22Rv1 (cell line): ENCODE measurements around the gene API5.

Source experiments
- H3K27ac ChIP-seq: fragments of 450-650 bp; 2 replicates; pipeline ENCODE4 v1.5.1; 2017
- CTCF ChIP-seq: fragments of 450-650 bp; IDR thresholded peaks from 2 replicates; pipeline ENCODE4 v1.5.1; 2017; ENCODE audit warnings: mild to moderate bottlenecking
- ZFX ChIP-seq: fragments of 450-650 bp; IDR thresholded peaks from 2 replicates; pipeline ENCODE4 v1.6.1; 2017; ENCODE audit warnings: antibody characterized with exemption, borderline replicate concordance

The API5 gene

GRCh38 chr11:43328482-43328881, 16.7 kb downstream of the API5 start:
- TF ChIP-seq ZFX = no peak
- no peak for TF ChIP-seq CTCF
- no peak overlapping the region for H3K27ac ChIP-seq

GRCh38 chr11:43341159-43341558, 29.4 kb downstream of the API5 start:
- H3K27ac ChIP-seq = no peak overlapping the region
- TF ChIP-seq ZFX (no peak), CTCF (no peak)

- H3K27ac ChIP-seq = peak overlapping the region; percentile 56
These were observed 39.6 kb downstream of the API5 start for GRCh38 chr11:43351426-43351825.

DNA sequence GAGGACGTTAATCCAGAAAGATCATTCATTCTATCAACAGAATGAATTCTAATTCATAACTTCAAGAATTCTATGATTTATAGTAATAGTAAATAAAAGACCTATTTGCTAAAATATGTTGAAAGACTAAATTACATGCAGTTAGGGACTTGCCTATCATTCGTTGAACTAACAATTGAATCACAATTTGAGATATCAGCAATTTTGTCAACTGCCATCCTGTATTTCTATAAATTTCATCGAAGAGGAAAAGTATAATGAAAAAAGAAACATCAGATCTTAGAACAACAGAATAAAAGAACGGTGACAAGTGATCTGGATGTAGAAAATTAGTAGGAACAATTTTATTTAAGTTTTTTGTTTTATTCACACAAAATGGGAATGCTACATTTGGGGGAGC, 42.5 kb downstream of the API5 start:
- TF ChIP-seq ZFX = no peak
- no peak for TF ChIP-seq CTCF
- H3K27ac ChIP-seq = no peak overlapping the region

DNA sequence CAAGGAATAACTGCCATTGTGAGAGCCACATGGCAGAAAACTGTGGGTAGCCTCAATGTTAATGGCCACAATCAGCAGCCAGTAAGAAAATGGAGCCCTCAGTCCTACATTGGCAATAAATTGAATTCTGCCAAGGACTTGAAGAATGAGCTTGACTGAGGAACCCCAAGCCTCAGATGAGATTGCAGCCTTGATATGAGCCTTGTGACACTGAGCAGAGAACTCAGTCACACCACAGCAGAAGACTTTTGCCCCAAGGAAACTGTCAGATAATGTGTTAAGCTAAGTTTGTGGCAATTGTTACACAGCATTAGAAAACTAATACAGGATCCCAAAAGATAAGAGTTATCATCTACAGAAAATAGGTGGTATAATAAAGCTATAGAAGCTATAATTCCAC, 44.5 kb downstream of the API5 start:
- H3K27ac ChIP-seq = no peak overlapping the region
- no peak for TF ChIP-seq ZFX
- TF ChIP-seq CTCF = no peak

DNA sequence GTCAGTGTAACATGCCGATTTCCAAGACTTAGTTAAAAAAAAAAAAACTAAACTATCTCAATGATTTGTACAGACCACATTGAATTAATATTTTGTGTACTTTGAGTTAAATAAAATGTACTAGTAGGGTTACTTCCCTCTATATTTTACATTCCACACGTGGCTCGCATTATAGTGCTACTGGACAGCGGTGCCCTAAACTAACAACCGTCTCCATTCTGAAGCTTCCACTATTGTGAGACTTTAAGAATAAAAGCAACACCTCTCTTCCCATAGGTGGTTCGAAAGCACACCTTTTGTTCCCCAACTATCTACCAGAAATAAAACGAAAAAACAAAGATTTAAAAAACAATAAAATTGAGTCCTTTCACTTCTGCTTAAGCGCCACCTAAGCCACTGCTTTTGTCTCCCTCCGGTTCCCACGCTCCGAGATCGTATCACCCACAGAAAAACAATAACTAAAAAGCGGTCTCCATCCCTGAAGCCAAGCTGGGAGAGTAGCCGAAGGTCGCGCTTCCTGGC, 46.5 kb downstream of the API5 start:
- TF ChIP-seq CTCF = no peak
- TF ChIP-seq ZFX = no peak
- H3K27ac ChIP-seq = peak overlapping the region; percentile 76

GRCh38 chr11:43358801-43359421, 47.1 kb downstream of the API5 start, which contains the start of gene TTC17:
TSS of gene TTC17 (plus strand) at chr11:43358920. CDS start at chr11:43358955, 35 bp downstream.
- H3K27ac ChIP-seq = peak within 1 kb of the TSS; percentile 76
- TF ChIP-seq ZFX (no peak), CTCF (no peak)

DNA sequence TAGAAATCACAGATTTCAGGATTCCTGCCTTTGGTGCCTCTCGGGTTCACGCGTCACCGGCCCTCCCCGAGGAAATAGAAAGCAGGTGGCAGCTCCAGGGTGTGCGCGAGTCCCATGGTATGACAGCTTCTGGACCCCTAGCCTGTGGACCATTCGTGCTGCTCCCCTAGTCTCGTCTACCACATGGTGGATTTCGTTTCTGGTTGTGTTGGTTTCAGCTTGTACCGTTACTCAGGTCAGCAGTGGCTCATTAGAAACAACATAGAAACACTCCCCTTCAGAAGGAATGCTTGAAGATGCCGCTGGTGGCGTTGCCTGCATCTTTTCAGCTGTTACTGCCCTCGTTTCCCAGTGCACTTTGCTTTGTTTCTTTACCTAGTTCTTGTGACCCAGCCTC, 47.6 kb downstream of the API5 start:
- no peak for TF ChIP-seq ZFX
- TF ChIP-seq CTCF = no peak; the same call in 1 of the 2 replicates
- H3K27ac ChIP-seq = peak overlapping the region; percentile 76
